BJ (cell line): ENCODE measurements around the gene MED25. TPM values are rescaled to one million over a fixed set of nuclear protein-coding genes. Genes with fewer than 3 reads are reported as not detected.

ENCODE experiments used
- CTCF ChIA-PET: fragments of 350-600 bp; formaldehyde crosslinking; extraction: SDS; loops from one replicate; lab custom pipeline; 2021; ENCODE audit warnings: antibody characterized with exemption, inconsistent platforms; lab: Yijun Ruan, JAX
- POLR2A ChIA-PET: fragments of 300-600 bp; sonication (Branson Sonifier 250); formaldehyde crosslinking; extraction: SDS; loops from one replicate; lab custom pipeline; 2021; ENCODE audit warnings: antibody characterized with exemption; lab: Charles Lee
- DNase-seq: peaks from one replicate; pipeline ENCODE4 v3.0.0-alpha.2; 2011; ENCODE audit warnings: low read depth
- H3K27me3 ChIP-seq: 2 replicates; pipeline ENCODE4 v1.6.0; 2011; ENCODE audit warnings: low read length; ENCODE audit not compliant: control insufficient read depth, insufficient read depth
- H3K36me3 ChIP-seq: 2 replicates; pipeline ENCODE4 v1.5.1; 2011; ENCODE audit warnings: low read length; ENCODE audit not compliant: control insufficient read depth, insufficient read depth
- H3K4me3 ChIP-seq: 2 replicates; pipeline ENCODE4 v1.5.1; 2011; ENCODE audit warnings: low read depth, mild to moderate bottlenecking, control low read depth, low read length
- CTCF ChIP-seq: IDR thresholded peaks from 2 replicates; pipeline ENCODE4 v1.5.1; 2011; ENCODE audit warnings: low read depth, mild to moderate bottlenecking, control low read depth, inconsistent platforms, low read length, moderate library complexity; ENCODE audit not compliant: insufficient read depth
- polyA plus RNA-seq: library from polyadenylated mRNA; depleted of rRNA; stranded (reverse); fragments of >200 nt; gene quantifications from 2 replicates; pipeline ENCODE4 v1.2.3, GENCODE V29; 2011

Gene MED25
- polyA plus RNA-seq, 1 experiment: 27.7 TPM

GRCh38 chr19:49781394-49781793, 36.7 kb upstream of the MED25 start:
- TF ChIP-seq CTCF: no peak

GRCh38 chr19:49782515-49782914, 35.6 kb upstream of the MED25 start:
- TF ChIP-seq CTCF: no peak
- Histone ChIP-seq H3K36me3 (peaks cover 17% of the 10 kb centered on the region), H3K4me3 (no peak overlapping the region), H3K27me3 (no peaks in the 10 kb centered on the region)
- DNase-seq: no peak
- ChIA-PET POLR2A (no interaction called here), CTCF (no interaction called here)

More at GRCh38 chr19:49781394-49781793, 36.7 kb upstream of the MED25 start:
- ChIA-PET POLR2A (no interaction called here), CTCF (no interaction called here)
- Histone ChIP-seq H3K27me3 (no peaks in the 10 kb centered on the region), H3K36me3 (peaks cover 18% of the 10 kb centered on the region), H3K4me3 (no peak overlapping the region)
- no peak for DNase-seq

GRCh38 chr19:49786376-49786820, 31.7 kb upstream of the MED25 start:
- TF ChIP-seq CTCF: no peak
- no peak for DNase-seq
- Histone ChIP-seq H3K4me3 (no peak overlapping the region), H3K36me3 (peaks cover 25% of the 10 kb centered on the region), H3K27me3 (no peaks in the 10 kb centered on the region)
- ChIA-PET POLR2A (interaction anchor here (0.7 to 1.2 kb wide), 2 partner anchors 16 to 30 kb away, joined by 4 to 5 read pairs; no protein-coding TSS in a partner anchor), CTCF (interaction anchor here (0.7 kb wide), 1 partner anchor 503 kb away, joined by 3 read pairs; no protein-coding TSS in a partner anchor)

GRCh38 chr19:49787746-49788145, 30.3 kb upstream of the MED25 start:
- Histone ChIP-seq H3K4me3 (no peak overlapping the region), H3K27me3 (no peaks in the 10 kb centered on the region), H3K36me3 (peaks cover 31% of the 10 kb centered on the region)
- ChIA-PET CTCF (interaction anchor here (0.6 kb wide), 1 partner anchor 66 kb away, joined by 4 read pairs; no protein-coding TSS in a partner anchor), POLR2A (no interaction called here)
- TF ChIP-seq CTCF: no peak
- no peak for DNase-seq

GRCh38 chr19:49788857-49789256, 29.2 kb upstream of the MED25 start:
- no peak for TF ChIP-seq CTCF
- peaks cover 34% of the 10 kb centered on the region for H3K36me3 ChIP-seq
- no peaks in the 10 kb centered on the region for H3K27me3 ChIP-seq
- CTCF ChIA-PET: interaction anchor here (0.6 to 1.2 kb wide), 2 partner anchors 72 to 242 kb away, joined by 3 read pairs; no protein-coding TSS in a partner anchor
- POLR2A ChIA-PET: no interaction called here
- H3K4me3 ChIP-seq: no peak overlapping the region
- DNase-seq: no peak
